NCI-H446 treated with DMSO at 0.1 percent for 48 hours (cell line): ENCODE results near the gene TRIO.

ENCODE experiments used
- DNase-seq: peaks from one replicate; lab custom pipeline; 2025; lab: John Stamatoyannopoulos, UW

TRIO gene

DNA sequence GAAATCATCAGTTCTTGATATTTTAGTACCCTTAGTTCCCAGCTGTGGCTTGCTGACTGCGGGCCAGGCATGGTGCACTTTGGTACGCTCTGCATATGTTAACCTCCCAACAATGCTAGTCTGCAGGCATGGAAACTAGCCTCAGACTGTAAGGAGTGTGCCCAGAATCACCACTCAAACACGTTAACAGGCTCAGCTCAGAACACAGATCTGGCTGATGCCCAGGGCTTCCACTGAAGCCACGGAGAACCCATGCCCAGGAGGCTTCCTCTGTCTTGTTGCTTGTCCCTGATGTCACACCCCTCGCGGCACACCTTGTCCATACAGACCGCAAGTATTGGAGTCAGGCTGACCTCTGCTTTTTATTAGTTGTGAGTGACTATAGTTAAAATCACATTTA, 251.2 kb downstream of the TRIO start:
- DNase-seq = no peak

- DNase-seq = no peak
Measured at GRCh38 chr5:14395411-14395810, 252.3 kb downstream of the TRIO start.

GRCh38 chr5:14396066-14396465, 252.9 kb downstream of the TRIO start:
- DNase-seq = no peak

- DNase-seq = no peak
Measured at GRCh38 chr5:14396737-14397136, 253.6 kb downstream of the TRIO start.

GRCh38 chr5:14397717-14398116, 254.6 kb downstream of the TRIO start:
- DNase-seq = peak; percentile 42

DNA sequence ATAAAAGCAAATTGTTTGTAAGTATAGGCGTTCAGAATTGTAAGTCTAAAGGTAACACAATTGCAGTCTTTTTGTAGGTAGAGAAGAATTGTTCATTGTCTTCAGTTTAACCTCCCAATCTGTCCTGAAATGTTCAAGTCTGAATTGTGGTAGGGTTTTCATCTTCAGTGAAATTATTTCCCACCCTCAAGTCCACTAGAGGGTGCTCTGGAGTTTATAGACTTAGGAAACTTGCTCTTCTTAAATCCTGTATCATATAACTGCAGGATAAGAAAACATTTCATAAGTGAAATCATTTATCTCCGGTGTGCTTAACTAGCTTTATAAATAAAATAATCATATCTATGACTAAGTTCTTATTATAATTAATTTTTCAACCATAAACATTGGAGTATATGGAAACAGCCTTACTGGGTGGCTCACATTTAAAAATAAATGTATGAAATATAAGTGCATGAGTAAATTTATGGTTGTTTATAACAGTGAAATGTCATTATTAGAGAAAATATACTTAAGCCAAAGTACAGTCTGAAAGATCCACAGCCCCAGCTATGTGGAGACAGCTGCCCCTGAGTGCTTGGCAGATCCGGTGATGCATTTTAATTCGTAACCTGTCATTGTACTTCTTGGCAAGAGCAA, 256.0 kb downstream of the TRIO start:
- DNase-seq = peak; percentile 17

DNA sequence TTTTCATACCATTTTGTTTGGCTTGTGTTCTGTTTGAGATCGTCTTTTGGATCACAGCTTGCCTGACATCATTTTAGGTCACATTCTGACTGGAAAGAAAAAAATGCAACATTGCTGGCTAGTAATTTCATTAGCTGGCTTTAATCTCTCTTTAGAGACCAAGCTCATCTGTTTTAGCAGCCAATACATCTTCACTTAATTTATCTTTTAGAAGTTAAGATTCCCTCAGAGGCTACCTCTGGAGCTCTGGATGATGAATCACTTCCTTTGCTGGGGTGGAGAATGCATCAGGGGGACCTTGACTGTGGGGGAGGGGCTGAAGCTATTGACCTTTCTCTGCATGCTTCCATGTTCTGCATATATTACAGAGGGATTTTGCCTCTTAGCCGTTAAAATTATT, 256.9 kb downstream of the TRIO start:
- no peak for DNase-seq

DNA sequence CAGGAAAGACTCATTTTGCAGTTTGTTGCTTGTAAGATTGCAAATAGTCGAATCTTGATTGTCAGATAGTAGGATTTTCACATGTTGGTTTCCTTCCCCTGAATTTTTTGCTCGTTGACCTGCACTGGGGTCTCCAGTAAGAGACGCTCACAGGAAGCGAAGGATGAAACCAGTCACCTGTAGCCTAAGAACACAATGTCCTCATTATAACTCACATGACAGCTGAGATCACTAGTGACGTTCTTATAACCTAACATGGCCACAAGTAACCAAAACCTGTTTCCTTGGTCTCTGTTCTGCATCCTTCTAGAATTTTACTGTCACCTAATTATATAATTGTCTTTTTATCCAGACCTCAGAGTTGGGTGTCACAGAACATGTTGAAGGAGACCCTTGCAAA, 257.5 kb downstream of the TRIO start:
- DNase-seq = no peak

DNA sequence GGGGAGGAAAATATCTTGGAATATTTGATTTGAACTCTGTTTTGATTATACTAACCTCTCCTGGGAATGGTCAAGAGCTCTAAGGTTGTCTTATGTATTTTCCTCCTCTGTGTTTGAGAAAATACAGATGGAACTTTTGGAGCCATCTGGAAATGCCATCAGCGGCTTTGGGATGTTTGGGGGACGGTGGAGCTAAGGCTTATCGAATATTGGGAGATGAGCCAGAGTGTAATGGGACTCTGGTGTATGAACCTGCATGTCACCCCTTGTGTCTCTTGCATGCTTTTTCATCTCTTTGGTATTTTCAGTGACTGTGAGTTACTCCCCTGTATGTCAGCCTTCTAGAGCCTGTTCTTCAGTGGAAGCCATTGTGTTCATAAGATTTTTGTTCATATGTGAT, 258.5 kb downstream of the TRIO start:
- no peak for DNase-seq

DNA sequence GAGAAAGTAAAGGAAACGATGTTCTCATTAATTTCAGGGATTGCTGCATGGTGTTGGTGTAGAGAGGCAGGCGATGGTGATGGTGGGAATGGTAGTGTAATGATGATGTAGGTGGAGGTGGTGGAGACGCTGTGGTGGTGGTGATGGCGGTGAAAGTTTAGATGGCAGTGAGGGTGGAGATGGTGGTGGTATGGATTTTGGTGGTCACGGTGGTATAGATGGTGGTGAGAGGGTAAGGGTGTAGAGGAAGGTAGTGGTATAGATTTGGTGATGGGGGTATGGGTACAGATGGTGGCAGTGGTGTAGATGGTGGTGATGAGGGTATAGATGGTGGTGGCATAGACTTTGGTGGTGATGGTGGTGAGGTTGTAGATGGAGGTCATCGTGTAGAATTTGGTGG, 259.3 kb downstream of the TRIO start:
- no peak for DNase-seq

- DNase-seq = no peak
Measured at GRCh38 chr5:14404780-14405179, 261.6 kb downstream of the TRIO start.

DNA sequence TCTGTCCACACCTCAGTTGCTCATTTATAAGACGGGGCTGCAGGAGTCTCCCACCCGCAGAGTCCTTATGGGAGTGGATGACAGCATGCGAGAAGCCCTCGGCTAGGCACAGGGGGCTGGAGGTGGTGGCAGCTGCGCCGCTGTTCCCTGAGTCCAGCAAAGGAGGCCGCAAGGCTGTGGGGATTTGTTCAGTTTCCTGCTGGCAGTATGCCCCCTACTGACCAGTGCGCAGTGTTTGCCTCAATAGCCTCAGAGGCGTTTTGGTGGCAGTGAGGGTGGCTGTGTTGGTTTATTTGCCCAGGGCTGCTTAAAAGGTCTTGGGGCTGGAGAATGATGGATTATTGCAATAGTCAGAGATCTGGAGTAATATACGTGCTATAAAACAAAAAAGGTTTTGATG, 262.1 kb downstream of the TRIO start:
- DNase-seq = no peak

DNA sequence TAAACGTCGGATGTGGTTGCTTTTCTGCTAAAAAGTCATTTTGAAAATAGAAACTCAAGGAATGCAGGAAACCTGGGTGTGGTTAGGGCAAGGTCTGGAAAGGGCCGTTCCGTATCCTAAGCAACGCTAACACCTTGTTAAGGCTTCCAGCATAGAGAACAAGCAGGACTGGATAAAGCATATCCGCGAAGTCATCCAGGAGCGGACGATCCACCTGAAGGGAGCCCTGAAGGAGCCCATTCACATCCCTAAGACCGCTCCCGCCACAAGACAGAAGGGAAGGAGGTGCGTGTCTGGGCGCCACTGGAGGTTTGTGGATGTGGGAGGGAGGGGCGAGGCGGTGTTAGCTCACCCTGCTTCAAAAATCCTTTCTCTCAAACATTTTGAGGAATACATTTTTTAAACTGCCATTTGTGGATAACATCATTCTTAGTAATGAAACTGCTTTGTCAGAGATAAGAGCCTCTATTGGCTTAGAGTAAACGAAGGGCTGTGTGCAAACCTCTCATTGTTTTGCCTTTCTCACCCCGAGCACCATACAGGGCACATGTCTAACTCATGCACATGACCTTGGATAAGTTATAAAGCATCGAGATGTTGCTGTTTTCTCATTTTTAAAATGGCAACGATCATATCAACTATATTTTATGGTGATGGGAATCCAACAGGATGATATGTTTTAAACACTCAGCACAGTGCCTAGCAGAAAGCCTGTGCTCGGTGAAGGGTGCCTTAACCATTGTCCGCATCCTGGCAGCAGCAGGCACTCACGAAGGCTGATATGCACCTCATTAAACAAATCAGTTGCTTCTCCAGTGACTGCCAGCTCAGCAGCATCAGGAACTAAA, 262.8 kb downstream of the TRIO start:
- DNase-seq = no peak

- DNase-seq = no peak
Measured at GRCh38 chr5:14406554-14406849, 263.4 kb downstream of the TRIO start.

- no peak for DNase-seq
Measured at GRCh38 chr5:14407051-14407450, 263.9 kb downstream of the TRIO start.

DNA sequence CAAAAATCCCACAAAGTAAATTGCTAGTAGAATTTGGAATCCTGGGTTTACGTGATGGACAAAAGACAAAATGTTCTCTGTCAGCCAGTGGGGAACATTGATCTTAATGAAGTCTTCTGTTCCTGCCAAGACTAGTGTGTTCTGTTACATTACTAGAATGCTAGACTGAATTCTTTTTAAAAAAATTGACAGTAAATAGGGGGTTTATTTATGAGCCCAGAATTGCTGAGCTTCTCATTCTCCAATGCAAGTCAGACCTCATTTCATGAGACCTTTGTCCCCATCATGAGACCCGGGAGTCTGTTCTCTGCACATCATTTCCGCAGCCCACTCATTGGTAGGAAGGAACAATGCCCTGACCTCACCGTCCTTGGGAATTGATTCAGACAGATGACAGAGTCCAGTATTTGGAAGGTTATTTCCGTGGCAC, 264.6 kb downstream of the TRIO start:
- DNase-seq = no peak

DNA sequence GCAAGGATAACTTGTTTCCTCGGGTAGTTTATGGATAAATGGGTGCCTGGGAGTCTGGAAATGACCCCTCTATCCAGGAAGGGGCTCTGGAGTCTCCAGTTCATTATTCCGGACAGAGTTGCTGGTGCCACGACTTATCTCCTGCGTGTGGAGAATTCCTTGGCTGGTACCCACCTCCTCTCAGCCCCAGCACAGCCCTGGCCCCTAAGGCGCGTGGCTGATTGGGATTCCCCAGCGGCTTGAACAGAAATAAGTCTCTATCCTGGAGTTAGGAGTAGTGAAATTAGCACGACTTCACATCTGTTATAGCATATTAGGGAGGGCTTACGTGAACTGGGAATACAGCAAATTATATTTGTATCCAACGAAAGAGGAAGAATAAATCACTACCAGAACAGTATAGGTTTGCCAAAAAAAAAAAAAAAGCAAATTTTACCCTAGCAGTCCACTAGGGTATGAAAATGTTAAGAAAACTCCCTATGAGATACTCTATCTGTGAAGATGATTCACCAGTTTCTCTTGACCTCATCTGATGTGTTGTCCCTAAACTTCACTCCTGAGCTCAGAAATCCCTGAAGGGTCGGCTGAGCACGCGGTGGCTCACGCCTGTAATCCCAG, 265.9 kb downstream of the TRIO start:
- DNase-seq = no peak

DNA sequence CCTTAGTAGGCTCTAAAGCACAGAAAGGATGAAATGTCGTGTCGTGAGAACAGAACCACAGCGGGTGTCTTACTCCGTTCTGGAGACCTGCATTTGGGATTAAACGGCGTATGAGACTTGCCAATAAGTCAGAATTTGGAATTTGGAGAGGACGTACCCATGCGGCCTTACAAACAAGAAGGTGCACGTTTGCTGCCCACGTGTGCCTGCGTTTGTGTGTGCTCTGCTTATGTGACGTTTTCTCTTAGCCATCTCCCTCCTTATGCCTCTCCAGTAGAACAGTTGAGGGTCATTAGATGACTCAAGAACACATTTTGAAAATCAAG, 266.9 kb downstream of the TRIO start:
- DNase-seq = no peak

DNA sequence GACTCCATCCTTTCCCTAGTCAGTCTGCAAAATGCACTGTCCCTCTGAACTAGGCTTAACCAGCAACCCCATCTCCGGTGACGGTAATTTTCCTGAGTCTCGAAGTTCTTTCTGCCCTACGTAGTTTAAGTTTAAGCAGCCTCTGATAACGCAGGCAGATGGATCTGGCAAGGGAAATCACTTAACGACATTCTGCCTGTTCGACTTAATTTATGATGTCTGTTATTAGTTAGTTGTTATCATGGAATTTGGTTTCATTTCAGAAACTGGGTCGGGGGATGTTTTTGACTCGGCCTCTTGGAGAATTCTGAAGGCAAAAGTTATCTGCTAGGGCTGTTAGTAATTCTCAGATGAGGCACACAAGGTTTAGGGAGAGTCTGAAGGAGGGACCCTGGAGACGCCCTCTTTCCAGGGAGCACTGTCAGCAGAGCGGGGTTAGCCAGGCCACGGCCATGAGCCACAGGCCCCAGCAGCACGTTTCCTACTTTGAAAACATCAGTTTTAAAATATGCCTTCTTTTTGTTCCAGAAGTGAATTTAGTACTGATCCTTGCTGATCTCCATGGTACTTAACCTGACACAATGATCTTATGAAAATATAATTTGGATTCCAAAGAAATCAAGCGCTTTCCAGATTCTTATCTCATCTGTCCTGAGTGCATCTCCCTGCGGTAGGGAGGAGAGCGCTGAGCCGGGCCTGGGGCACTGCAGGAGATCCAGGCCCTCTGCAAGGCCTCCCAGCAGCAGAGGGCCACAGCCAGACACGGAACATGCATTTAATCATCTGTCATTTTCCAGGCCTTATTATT, 267.5 kb downstream of the TRIO start:
- DNase-seq = no peak

DNA sequence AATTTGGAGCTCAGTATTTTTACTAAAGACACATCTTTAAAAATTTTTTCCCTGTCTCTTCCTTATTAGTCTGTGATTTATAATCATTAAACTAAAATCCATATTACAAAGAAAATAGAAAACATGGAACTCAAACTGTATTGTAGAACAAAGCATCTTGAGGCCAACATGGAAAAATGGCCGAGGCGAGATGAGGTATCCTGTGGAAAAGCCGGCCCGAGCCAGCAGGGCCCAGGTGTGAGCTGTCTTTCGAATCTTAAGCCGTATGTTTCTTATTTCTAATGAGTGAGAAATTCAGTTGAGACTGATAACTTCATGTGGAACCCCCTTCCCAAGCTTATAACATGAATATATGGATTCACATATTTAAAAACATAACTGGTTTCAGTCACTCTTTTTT, 268.1 kb downstream of the TRIO start:
- DNase-seq = no peak

GRCh38 chr5:14413331-14413750, 270.2 kb downstream of the TRIO start:
- no peak for DNase-seq

DNA sequence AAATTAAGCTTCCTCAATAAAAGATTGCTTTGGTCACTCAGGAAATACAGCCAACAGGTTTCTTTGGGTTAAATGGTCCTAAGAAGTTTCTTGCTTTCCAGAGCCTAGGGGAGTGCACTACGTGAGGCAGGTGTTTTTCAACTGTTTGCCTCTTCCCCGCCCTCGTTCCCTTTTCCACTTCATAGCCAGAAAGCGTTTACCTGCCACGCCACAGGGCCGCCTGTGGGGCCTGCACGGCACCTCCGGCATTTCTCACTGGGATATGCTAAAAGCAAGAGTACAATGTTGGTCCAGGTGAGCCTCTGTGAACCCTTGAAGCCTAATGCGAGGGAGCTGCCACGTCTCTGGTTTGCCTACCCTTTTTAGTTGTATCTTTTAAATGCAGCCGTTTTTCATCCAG, 270.9 kb downstream of the TRIO start:
- DNase-seq = no peak

- no peak for DNase-seq
Measured at GRCh38 chr5:14414656-14415023, 271.5 kb downstream of the TRIO start.
